DMS79 treated with DMSO at 0.1 percent for 48 hours (cell line): Measurements from ENCODE around the gene PAM16.

Source experiments
- DNase-seq: peaks from one replicate; lab custom pipeline; 2025; lab: John Stamatoyannopoulos, UW

Gene PAM16

DNA sequence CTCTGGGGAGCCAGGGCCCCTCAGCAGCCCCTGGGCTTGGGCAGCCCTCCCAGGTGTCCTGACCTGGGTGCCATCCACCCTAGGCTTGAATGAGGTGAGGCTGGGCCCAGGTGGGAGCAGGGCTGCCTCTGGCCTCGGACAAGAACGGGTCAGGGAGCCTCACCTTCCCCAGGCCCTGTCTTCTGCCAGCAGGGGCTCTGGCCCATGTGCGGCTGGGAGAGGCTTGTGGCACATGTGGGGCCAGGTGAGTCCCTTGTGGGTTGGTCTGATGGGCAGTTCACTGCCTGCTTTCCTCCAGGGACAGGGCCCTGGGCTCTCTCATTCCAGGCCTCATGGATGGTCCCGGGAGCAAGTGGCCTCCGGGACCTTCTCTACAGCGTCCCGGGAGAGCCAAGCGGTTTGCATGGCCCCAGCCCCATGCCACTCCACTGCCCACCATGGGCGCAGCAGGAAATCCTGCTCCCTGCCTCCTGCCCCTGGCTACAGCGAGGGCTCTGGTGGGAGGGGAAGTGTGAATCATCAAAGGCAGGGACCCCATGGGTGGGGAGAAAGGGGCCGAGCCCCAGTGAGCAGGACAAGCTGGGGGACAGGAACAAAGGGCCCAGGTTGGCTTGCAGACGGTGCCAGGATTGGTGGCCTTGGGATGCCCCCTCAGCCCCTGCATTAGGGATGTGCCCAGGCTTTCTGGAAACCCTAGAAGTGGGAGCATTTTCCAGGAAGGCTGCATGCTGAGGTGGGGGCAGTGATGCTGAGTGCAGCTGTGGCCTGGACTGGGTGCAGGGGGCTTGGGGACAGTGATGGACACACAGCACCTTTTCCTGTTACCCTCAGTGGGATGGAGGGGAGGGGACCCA lies 32.7 kb upstream of the PAM16 start:
- no peak for DNase-seq

DNA sequence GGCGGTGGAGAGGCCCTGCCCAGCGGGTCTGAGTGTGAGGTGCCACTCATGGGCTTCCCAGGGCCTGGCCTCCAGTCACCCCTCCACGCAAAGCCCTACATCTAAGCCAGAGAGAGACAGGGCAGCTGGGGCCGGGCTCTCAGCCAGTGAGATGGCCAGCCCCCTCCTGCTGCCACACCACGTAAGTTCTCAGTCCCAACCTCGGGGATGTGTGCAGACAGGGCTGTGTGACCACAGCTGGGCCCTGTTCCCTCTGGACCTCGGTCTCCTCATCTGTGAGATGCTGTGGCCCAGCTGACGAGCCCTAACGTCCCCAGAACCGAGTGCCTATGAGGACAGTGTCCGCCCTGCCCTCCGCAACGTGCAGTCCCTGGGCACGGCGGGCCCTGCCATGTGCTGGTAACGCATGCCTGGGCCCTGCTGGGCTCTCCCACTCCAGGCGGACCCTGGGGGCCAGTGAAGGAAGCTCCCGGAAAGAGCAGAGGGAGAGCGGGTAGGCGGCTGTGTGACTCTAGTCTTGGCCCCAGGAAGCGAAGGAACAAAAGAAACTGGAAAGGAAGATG lies 31.8 kb upstream of the PAM16 start:
- no peak for DNase-seq

DNA sequence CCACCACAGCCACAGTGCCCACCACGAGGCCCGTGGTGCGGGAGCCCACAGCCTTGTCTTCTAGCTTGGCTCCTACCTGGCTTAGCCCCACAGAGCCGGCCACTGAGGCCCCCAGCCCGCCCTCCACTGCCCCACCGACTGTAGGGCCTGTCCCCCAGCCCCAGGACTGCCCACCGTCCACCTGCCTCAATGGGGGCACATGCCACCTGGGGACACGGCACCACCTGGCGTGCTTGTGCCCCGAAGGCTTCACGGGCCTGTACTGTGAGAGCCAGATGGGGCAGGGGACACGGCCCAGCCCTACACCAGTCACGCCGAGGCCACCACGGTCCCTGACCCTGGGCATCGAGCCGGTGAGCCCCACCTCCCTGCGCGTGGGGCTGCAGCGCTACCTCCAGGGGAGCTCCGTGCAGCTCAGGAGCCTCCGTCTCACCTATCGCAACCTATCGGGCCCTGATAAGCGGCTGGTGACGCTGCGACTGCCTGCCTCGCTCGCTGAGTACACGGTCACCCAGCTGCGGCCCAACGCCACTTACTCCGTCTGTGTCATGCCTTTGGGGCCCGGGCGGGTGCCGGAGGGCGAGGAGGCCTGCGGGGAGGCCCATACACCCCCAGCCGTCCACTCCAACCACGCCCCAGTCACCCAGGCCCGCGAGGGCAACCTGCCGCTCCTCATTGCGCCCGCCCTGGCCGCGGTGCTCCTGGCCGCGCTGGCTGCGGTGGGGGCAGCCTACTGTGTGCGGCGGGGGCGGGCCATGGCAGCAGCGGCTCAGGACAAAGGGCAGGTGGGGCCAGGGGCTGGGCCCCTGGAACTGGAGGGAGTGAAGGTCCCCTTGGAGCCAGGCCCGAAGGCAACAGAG lies 31.0 kb upstream of the PAM16 start:
- DNase-seq, result no peak

DNA sequence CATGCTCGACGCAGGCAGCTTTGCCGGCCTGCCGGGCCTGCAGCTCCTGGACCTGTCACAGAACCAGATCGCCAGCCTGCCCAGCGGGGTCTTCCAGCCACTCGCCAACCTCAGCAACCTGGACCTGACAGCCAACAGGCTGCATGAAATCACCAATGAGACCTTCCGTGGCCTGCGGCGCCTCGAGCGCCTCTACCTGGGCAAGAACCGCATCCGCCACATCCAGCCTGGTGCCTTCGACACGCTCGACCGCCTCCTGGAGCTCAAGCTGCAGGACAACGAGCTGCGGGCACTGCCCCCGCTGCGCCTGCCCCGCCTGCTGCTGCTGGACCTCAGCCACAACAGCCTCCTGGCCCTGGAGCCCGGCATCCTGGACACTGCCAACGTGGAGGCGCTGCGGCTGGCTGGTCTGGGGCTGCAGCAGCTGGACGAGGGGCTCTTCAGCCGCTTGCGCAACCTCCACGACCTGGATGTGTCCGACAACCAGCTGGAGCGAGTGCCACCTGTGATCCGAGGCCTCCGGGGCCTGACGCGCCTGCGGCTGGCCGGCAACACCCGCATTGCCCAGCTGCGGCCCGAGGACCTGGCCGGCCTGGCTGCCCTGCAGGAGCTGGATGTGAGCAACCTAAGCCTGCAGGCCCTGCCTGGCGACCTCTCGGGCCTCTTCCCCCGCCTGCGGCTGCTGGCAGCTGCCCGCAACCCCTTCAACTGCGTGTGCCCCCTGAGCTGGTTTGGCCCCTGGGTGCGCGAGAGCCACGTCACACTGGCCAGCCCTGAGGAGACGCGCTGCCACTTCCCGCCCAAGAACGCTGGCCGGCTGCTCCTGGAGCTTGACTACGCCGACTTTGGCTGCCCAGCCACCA lies 30.2 kb upstream of the PAM16 start:
- DNase-seq, result no peak

DNA sequence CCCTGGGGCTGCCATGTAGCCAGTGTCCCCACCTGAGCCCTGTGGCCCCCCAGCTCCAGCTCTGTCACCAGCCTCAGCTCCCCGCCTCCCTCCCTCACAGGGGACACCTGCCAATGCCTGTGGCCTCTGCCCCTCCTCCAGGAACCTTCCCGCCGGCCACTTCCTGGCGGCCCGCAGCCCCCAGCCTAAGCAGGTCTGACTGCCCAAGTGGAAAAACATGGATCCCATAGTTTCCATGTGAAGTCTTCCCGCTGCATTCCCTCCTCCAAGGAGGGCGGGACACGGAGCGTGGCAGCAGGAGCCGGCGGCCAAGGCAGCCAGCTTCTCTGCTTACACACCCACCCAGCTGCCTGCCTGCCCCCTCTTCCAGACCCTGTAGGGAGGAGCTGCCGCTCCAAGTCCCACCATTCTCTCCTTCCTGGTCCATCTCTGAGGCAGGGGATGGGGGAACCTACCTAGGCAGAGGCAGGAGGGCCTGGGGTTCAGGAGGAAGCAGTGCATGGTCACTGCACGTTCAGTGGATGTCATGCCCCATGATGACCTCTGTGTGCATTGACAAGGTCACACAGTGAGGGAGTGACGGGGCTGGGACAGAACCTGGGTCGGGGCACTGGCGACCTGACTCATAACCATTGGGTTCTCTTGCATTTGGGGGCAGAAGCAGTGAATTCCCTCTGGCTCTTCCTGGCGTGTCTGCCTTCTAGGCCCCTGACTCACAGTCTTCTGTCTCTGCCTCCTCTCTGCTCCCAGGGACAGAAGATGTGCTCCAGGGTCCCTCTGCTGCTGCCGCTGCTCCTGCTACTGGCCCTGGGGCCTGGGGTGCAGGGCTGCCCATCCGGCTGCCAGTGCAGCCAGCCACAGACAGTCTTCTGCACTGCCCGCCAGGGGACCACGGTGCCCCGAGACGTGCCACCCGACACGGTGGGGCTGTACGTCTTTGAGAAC lies 29.3 kb upstream of the PAM16 start:
- no peak for DNase-seq

DNA sequence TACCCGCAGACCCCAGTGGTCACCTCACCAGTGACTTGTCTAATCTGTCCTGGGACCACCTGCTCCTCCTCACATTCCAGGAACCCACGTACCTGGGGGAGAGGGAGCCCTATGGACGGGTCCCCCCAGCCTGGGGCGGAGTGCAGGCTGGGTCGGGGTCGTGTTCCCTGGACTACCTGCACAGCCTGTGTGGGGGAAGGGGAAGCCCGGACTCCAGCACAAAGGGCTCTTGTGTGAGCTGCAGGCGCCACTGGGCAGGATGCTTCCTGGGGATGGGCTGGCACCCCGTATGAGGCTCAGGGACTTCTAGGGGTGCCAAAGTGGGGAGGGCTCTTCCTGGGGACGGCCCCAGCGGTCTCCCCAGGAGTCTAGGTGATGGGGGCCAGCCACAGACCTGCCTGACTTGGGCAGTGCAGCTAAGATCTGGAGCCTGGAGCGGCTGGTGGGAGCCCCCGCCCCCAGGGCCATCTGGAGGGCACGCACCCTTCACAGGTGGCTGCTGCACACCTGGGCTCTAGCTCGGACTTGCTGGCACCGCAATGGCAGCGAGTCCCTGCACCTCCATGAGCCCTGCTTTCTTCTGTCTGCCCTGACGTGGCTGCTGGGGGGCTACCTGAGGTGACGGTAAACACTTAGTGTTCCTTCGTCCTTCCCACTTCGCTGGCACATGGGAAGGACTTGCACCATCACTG lies 28.0 kb upstream of the PAM16 start:
- no peak for DNase-seq

DNA sequence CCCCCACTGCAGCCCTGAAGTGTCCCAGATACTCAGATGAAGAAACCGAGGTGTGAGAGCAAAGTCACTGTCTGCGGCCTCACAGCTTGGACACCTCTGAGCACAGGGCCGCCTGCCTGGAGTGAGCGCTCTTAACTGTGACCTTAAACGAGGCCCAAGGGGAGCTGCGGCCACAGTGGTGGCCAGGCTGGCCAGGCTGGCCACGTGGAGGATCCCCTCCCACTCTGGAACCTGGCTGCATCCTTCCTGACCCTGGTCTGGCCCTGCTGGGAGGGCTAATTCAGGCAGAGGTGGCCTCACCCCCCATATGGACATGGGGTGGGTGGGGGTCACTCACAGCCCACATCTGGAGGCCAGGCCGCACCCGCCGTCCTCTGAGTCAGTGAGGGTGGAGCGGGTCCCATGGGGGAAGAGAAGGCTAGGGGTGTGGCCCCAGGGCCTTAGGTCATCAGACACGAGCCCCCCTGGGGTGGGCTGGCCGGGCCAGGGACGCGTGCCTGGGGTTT lies 27.1 kb upstream of the PAM16 start:
- DNase-seq, result no peak

DNA sequence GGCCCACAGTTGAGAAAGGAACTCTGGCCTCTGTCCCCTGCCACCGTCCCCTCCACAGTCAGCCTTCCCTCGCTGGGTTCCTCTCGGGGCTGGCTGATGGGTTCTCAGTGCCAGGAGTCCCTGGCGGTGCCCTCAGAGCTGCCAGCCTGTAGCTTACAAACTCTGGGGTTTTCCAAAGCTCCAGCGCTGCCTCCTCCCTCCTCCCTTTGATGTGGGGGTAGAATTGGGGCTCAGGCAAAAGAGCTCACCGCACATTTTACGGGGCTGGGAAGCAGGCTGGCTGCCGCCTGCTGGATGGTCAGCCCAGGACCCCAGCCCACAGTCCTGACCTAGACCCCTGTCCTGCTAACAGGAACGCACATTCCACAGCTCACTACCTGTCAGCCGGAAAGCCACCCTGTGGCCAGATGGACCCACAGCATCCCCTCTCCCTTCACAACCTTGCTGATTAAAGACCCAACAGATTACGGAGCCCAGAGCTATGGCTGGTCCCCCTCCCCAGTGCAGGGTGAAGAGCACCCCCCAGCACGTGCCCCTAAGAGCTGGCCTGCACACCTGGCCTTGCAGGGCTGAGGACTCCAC lies 26.5 kb upstream of the PAM16 start:
- no peak for DNase-seq

DNA sequence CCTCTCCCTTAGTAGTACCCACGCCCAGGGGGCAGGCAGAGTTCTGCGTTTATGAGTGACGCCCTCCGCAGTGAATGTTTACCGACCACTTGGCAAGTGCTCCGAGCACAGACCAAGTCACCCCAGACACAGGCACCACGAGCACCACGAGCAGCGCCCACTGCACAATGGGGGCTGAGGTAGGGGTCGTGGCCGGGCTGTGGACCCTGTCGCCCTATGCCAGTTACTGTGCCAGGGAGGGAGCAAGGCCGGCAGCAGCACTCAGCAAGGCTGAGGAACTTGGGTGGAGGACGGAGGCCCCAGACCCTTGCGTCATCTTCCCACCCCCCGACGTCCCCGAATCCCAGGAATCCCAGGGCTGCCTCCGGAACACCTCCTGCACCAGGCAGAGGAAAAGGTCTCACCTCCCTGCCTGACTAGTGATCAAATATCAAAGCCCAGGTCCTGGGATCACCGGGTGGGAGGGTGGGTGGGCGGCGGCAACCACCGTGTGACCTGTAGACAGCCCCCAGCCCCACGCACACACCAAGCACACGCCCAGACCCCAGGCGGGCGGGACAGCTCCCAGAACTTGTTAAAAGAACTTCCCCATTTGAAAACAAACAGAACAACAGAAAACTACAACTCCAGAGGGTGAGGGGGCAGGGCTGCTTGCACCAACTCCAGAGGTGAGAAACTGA lies 25.9 kb upstream of the PAM16 start:
- DNase-seq, result no peak

DNA sequence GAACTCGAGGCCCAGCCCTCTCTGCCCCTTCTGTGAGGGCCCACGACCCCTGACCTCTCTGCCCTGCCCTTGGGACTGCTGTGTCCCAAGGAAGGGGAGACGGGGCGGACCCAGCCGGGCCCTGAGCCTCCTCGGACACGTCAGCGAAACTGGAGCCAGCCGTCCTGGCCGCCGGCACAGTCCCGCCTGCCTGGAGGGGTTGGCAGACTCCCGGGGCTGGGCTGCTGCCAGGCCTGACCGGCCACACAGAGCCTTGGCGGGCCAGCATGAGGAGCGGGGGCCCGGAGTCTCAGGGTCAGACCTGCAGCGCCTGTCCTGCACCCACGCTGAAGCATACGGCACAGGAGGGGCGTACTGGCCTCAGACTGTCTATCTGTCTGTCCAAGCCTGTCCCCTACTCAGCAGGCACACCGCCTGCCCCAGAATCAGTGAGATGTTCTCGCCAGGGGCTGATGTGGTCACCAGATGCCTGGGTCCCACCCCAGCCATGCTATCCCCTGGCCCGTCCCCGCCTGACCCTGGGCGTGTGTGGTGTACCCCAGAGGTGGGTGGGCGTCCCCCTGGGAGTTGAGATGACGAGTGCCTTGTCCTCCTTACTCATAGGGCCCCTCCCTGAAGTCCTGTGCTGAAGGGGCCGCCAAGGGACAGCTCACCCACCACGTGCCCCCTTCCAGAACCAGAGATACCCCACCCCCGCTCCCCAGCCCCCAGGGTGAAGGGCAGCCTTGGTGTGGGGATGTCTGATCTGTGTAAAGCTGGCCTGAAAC lies 25.2 kb upstream of the PAM16 start:
- DNase-seq, result no peak

DNA sequence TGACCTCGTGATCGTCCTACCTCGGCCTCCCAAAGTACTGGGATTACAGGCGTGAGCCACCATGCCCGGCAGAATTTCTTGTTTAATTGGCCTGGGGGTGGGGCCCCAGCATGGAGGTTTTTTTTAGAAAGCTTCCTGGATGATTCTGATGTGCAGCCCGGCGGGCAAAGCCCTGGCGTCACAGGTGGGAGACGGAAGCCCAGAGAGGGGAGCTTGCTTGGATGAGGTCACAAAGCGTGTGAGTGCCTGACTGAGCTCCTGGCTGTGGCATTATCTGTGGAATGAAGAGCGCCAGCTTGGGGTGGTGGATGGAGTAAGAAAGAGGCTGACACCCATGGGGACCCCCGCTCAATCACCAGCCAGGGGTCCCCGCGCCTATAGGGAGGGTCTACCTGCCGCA lies 24.6 kb upstream of the PAM16 start:
- no peak for DNase-seq

DNA sequence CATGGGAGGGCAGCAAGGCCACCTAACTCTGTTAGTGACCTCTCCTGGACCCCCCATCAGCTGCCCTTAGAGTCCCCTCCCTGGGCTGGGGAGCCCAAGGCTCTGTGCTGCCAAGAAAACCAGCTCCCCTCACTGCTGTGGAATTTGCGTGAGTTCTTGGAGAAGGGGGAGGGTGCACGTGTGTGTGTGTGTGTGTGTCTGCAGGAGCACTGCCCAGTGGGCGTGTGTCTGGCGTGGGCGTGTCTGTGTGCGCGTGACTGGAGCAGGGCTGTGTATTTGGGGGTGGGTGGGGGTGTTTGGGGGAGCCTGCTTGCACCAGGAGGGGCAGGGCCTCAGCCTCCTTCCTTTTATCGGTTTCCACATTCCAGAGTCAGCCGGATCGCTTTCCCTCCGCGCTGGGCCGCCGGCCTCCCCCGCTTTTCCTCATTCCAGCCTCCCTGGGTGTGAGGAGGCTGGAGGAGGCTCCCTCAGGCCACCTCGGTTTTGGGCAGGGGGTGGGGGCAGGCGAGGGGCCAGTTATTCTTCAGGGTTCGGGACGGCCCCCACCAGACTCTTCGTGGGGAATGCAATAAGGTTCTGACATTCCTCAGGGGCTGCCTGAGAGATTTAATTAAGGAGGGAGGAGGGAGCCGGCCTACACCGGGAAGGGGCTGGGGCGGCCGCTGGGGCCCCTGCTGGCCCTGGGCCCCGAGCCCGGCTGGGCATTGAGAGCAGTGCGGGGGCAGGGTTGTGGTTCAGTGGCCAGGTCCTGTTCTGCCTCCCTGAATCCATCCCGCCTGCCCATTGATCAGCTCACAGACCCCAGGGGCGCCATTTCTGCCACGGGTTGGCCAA lies 23.0 kb upstream of the PAM16 start:
- no peak for DNase-seq

DNA sequence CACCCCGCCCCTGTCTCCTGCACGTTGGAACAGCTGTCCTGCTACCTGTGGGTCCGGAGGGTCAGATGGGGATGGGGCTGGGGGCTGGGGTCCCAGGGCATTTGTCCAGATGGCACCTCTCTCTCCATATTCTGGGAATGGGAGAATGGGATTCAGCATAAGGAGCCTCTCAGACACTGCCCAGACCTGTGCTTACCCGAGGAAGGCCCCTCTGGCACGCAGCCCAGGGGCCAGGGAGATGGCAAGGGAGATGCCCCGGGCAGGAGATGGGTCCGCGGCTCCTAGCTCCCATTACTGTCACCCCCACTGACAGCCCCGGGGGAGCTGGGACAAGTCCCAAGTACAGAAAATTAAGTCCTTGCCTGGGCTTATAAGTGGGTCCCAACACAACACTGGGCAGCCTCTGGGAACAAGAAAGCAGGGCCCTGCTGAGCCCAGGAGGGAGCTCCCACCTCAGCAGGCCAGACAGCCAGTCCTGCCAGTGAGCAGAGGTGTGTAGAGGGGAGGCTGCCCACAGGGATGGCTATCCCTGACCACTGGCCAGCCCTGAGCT lies 22.3 kb upstream of the PAM16 start:
- no peak for DNase-seq

DNA sequence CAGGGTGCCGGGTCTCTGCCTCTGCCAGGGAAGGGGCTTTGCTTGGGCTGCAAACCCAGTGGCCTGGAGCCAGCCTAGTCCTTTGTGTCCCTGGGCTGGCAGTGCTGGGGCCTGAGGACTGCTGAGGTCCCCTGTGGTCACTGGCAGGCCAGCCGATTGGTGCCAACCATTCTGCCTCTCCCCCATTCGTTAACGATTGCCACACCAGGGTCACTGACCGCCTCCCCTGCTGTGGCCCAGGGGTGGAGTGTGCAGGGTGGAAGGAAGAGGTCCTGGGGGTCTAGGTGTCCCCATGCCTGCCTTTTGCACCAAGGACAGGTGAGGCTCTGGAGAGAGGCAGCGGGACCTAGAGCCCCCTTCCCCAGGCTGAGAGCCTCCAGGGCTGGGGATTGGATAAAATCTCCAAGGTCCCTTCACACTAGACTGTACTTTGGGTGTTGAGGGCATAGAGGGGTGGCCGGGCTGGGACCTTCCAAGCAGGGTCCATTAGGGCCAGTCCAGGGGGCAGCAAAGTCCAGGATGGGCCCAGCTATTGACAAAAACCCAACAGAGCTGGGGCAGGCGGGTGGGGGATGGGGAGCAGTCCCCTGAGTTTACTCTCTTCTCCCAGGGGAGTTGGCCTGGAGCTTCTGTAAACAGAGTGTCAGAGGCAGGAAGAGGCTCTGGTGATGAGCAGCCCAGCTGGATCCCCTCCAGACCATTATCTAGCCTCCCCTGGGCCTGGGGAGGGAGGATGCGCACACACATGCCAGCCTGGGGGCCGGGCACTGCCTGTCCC lies 21.6 kb upstream of the PAM16 start:
- no peak for DNase-seq

DNA sequence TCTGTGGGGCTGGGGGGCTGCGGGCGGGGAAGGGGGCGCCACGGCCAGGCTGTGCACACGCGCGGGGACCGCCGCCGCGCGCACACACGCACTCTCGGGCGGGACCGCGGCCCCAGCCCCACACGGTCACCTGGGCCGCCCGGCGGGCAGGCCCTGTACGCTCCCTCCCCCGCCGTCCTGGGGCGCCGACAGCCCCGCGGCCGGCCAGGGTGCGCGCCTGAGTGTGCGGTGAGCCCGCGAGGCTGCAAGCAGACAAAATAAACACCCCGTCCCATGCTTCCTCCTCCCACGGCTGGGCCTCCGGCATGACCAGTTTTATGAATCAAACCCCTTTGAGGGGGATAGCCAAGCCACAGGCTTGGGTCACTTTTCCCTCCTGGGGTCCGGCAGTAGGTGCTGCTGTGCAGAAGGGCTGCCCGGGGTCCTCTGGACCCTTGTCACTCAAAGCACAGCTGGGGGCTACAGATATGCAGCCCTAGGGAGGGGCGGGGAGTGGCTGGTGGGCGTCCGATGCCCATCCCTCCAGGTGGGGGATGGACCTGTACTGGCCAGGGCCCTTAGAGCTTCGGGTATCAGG lies 21.0 kb upstream of the PAM16 start:
- DNase-seq, result no peak
